GM12878 (cell line): ENCODE data around the gene IDH3B. TPM values are rescaled to one million over a fixed set of nuclear protein-coding genes. Genes with fewer than 3 reads are reported as not detected.

Source experiments
- ATAC-seq: fragments of 200-7000 bp; cut with Tn5 transposase; 3 replicates; pipeline ENCODE4 v1.9.1; 2020; ENCODE audit warnings: mild to moderate bottlenecking, moderate library complexity
- BruUV-seq: library from RNA; stranded (reverse); fragments of 400-500 nt; replicated peaks from 2 replicates; lab custom pipeline; 2021; lab: Mats Ljungman, UMichigan
- CTCF ChIA-PET: fragments of 300-600 bp; sonication (Branson Sonifier 250); formaldehyde crosslinking; extraction: SDS; loops from one replicate; lab custom pipeline; 2021; ENCODE audit warnings: inconsistent platforms; lab: Yijun Ruan, JAX
- POLR2A ChIA-PET: fragments of 350-600 bp; formaldehyde crosslinking; extraction: SDS; loops from one replicate; lab custom pipeline; 2021; ENCODE audit warnings: inconsistent platforms; lab: Charles Lee
- RAD21 ChIA-PET: fragments of 300-600 bp; sonication (Branson Sonifier 250); formaldehyde crosslinking; loops from one replicate; lab custom pipeline; 2023; ENCODE audit warnings: antibody characterized with exemption; ENCODE audit not compliant: unreplicated experiment; lab: Charles Lee
- SMC1A ChIA-PET: fragments of 300-600 bp; sonication (Branson Sonifier 250); formaldehyde crosslinking; loops from one replicate; lab custom pipeline; 2023; ENCODE audit not compliant: unreplicated experiment, uncharacterized antibody; lab: Charles Lee
- DNase-seq: peaks from one replicate; pipeline ENCODE4 v3.0.0-alpha.2; 2011; ENCODE audit warnings: low read depth, low spot score
- FAIRE-seq: peaks from 3 replicates; lab custom pipeline; 2011; peaks lifted over from hg19 to GRCh38; lab: Jason Lieb, UNC
- H2AFZ ChIP-seq: 2 replicates; pipeline ENCODE4 v1.6.0; 2011; ENCODE audit warnings: low read depth, low read length, control low read depth; ENCODE audit not compliant: control insufficient read depth
- H3K27ac ChIP-seq: 2 replicates; pipeline ENCODE4 v1.5.1; 2011; ENCODE audit warnings: control low read depth; ENCODE audit not compliant: control insufficient read depth, insufficient read depth
- H3K27me3 ChIP-seq, 2 experiments: replicated peaks in 1 of 2; 2 replicates each; pipeline versions ENCODE4 v1.6.0 to v1.6.1; 2011; ENCODE audit warnings: low read length in 1 of 2; ENCODE audit not compliant: control insufficient read depth in 2 of 2, insufficient read depth in 2 of 2
- H3K36me3 ChIP-seq, 2 experiments: 2 replicates each; pipeline ENCODE4 v1.5.1; 2011; ENCODE audit warnings: low read length in 1 of 2; ENCODE audit not compliant: control insufficient read depth in 2 of 2, insufficient read depth in 2 of 2
- H3K4me1 ChIP-seq: 2 replicates; pipeline ENCODE4 v1.6.1; 2011; ENCODE audit warnings: mild to moderate bottlenecking, low read length, moderate library complexity, mixed read lengths; ENCODE audit not compliant: control insufficient read depth, insufficient read depth
- H3K4me2 ChIP-seq: 2 replicates; pipeline ENCODE4 v1.6.0; 2011; ENCODE audit warnings: control low read depth; ENCODE audit not compliant: control insufficient read depth, insufficient read depth
- H3K4me3 ChIP-seq: fragments of 200-600 bp; sonication (generic); 2 replicates; pipeline ENCODE4 v1.5.1; 2016
- H3K79me2 ChIP-seq: 2 replicates; pipeline ENCODE4 v1.6.0; 2011; ENCODE audit warnings: low read length; ENCODE audit not compliant: control insufficient read depth, insufficient read depth
- H3K9ac ChIP-seq: 2 replicates; pipeline ENCODE4 v1.8.0; 2011; ENCODE audit warnings: low read length, control low read depth, mixed read lengths; ENCODE audit not compliant: control insufficient read depth, insufficient read depth
- H3K9me3 ChIP-seq: replicated peaks from 3 replicates; pipeline ENCODE4 v1.5.1; 2011; ENCODE audit warnings: mild to moderate bottlenecking, low read length; ENCODE audit not compliant: control insufficient read depth, insufficient read depth
- H4K20me1 ChIP-seq: 2 replicates; pipeline ENCODE4 v1.6.0; 2011; ENCODE audit not compliant: control insufficient read depth, insufficient read depth
- IRF4 ChIP-seq: IDR thresholded peaks from 2 replicates; pipeline ENCODE4 v1.6.1; 2011; ENCODE audit warnings: low read depth, low read length
- KAT2A ChIP-seq: conservative IDR thresholded peaks from 2 replicates; pipeline ENCODE4 v1.6.1; 2011; ENCODE audit warnings: low read depth, low read length; ENCODE audit not compliant: control insufficient read depth
- MTA3 ChIP-seq: IDR thresholded peaks from 2 replicates; pipeline ENCODE4 v1.6.1; 2012; ENCODE audit warnings: low read length, inconsistent platforms, borderline replicate concordance
- NFXL1 ChIP-seq: fragments of 450-650 bp; IDR thresholded peaks from 2 replicates; pipeline ENCODE4 v1.6.1; 2017; ENCODE audit warnings: antibody characterized with exemption, mild to moderate bottlenecking, borderline replicate concordance
- NFYB ChIP-seq: IDR thresholded peaks from 2 replicates; pipeline ENCODE4 v1.6.1; 2011; ENCODE audit warnings: low read depth, mild to moderate bottlenecking, low read length, improper control_type of control experiment, moderate library complexity; ENCODE audit not compliant: insufficient read depth
- PML ChIP-seq: IDR thresholded peaks from 2 replicates; pipeline ENCODE4 v1.6.1; 2012; ENCODE audit warnings: low read length, inconsistent platforms
- POLR2AphosphoS5 ChIP-seq: IDR thresholded peaks from 2 replicates; pipeline ENCODE4 v1.6.1; 2011; ENCODE audit warnings: mild to moderate bottlenecking, low read length, inconsistent platforms
- SMAD1 ChIP-seq: fragments of 450-650 bp; IDR thresholded peaks from 2 replicates; pipeline ENCODE4 v1.6.1; 2018; ENCODE audit warnings: mild to moderate bottlenecking, low read depth; ENCODE audit not compliant: partially characterized antibody
- STAT3 ChIP-seq: IDR thresholded peaks from 2 replicates; pipeline ENCODE4 v1.6.1; 2011; ENCODE audit warnings: low read depth, low read length, improper control_type of control experiment
- TARDBP ChIP-seq: IDR thresholded peaks from 2 replicates; pipeline ENCODE4 v1.6.1; 2016; ENCODE audit warnings: borderline replicate concordance
- YBX1 ChIP-seq: fragments of 450-650 bp; IDR thresholded peaks from 2 replicates; pipeline ENCODE4 v1.6.1; 2016; ENCODE audit warnings: antibody characterized with exemption
- ZNF274 ChIP-seq: IDR thresholded peaks from one replicate; pipeline ENCODE4 v1.8.0; 2011; ENCODE audit not compliant: insufficient read length, insufficient read depth
- ZNF622 ChIP-seq: fragments of 450-650 bp; IDR thresholded peaks from 2 replicates; pipeline ENCODE4 v1.6.1; 2017; ENCODE audit warnings: mild to moderate bottlenecking, inconsistent platforms
- ZSCAN29 ChIP-seq: fragments of 450-650 bp; IDR thresholded peaks from 2 replicates; pipeline ENCODE4 v1.6.1; 2017; ENCODE audit warnings: mild to moderate bottlenecking, moderate library complexity
- WGBS: methylation state at CpG from one replicate; pipeline ENCODE4 v1.1.6; 2016; ENCODE audit warnings: low lambda C conversion rate; ENCODE audit not compliant: insufficient replicate concordance, insufficient coverage; ENCODE audit errors: missing lambda C conversion rate; 5-methylcytosine and 5-hydroxymethylcytosine counted together
- in situ Hi-C: fragments of 300-500 bp; cut with MboI; formaldehyde crosslinking; loops from 9 replicates; pipeline ENCODE4 v1.14.3; 2018; ENCODE audit warnings: mixed read lengths
- intact Hi-C: fragments of 100-400 bp; cut with micrococcal nuclease; formaldehyde crosslinking; loops from one replicate; pipeline ENCODE4 v1.14.2; 2022; ENCODE audit not compliant: unreplicated experiment
- polyA plus RNA-seq, 11 experiments: library from polyadenylated mRNA; depleted of rRNA in 4 of 11; unstranded in 6 of 11; stranded (reverse) in 5 of 11; fragments of >200 nt; fragmentation: Nextera tagmentation in 4 of 11; fragmentation: Illumina TruSeq in 1 of 11; extraction: Ambion mirVana in 4 of 11; extraction: Trizol in 1 of 11; gene quantifications; 1 replicate in 1 of 11; 2 replicates in 10 of 11; pipeline versions ENCODE4 v1.2.1 to v1.2.3, GENCODE V29; 2011 to 2016; ENCODE audit warnings: inconsistent platforms in 2 of 11, missing spikeins in 2 of 11, low read depth in 1 of 11
- total RNA-seq, 4 experiments: library from RNA; depleted of rRNA in 3 of 4; stranded (reverse); fragments of >200 nt in 3 of 4; fragmentation: Illumina TruSeq in 1 of 4; extraction: Trizol in 1 of 4; gene quantifications; 2 replicates each; pipeline versions ENCODE4 v1.2.1 to v1.2.3, GENCODE V29; 2013 to 2021
- TF ChIP-seq, protein P1 (sequence below): fragments of 450-650 bp; IDR thresholded peaks from 2 replicates; pipeline ENCODE4 v1.6.1; 2017; ENCODE audit warnings: mild to moderate bottlenecking
- TF ChIP-seq, protein P2 (sequence below): fragments of 450-650 bp; IDR thresholded peaks from 2 replicates; pipeline ENCODE4 v1.6.1; 2018; ENCODE audit warnings: mild to moderate bottlenecking, low read depth, moderate library complexity; ENCODE audit not compliant: partially characterized antibody
- TF ChIP-seq, protein P3 (sequence below): IDR thresholded peaks from 2 replicates; pipeline ENCODE4 v1.6.1; 2012; ENCODE audit warnings: low read depth, low read length, improper control_type of control experiment

IDH3B gene
- total and polyA plus RNA-seq, 10 of the 15 experiments (the other 5 are each of a cell fraction or from before 2014, with no cell fraction given) = 65.3 to 177 (median 121) TPM

DNA sequence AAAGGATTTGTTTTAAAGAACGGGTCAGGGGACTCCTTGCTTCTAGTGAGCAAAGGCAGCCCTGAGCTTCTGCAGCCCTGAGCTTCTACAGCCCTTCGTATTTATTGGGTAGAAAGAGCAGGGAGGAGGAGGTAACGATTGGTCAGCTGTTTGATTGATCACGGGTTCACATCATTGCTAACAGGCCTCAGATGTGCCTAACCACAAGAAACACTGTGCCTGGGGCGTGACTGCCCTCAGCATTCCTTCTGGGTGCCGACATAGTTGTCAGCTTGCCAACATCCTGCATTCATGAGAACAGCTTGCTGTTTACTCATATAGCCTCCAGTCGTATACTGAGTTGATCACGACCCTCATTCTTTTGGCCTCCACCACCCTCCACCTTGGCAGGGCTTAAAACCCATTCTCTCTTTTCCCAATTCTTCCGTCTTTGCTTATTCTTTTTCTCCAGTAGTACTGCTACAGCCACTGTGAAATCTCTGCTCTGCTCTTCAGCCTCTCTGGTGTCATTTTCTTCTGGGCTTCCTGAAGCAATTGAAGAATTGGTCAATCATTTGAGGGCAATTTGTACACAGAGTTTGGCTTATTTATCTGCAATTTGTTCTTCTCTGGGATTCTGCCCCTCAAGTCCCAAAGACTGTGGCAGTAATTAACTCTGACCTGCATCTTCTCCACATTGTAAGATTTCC, 37.0 kb downstream of the IDH3B start:
- ChIA-PET CTCF (no interaction called here), RAD21 (no interaction called here), POLR2A (no interaction called here), SMC1A (no interaction called here)
- Histone ChIP-seq H3K27ac (no peak overlapping the region), H3K4me2 (no peak overlapping the region), H3K36me3 (no peaks in the 10 kb centered on the region), H3K9me3 (no peaks in the 10 kb centered on the region), H3K4me1 (no peaks in the 10 kb centered on the region), H3K9ac (no peak overlapping the region), H4K20me1 (no peaks in the 10 kb centered on the region), H3K27me3 (no peaks in the 10 kb centered on the region; a peak in 1 of 4 replicates), H3K4me3 (no peak overlapping the region), H2AFZ (no peak overlapping the region), H3K79me2 (no peaks in the 10 kb centered on the region)
- WGBS = 19% methylated on average over 9 of the region's 9 CpGs
- DNase-seq (no peak), ATAC-seq (no peak), FAIRE-seq (no peak)
- in situ Hi-C loops (no loop called here), intact Hi-C loops (no loop called here)
- TF ChIP-seq, protein P1, sequence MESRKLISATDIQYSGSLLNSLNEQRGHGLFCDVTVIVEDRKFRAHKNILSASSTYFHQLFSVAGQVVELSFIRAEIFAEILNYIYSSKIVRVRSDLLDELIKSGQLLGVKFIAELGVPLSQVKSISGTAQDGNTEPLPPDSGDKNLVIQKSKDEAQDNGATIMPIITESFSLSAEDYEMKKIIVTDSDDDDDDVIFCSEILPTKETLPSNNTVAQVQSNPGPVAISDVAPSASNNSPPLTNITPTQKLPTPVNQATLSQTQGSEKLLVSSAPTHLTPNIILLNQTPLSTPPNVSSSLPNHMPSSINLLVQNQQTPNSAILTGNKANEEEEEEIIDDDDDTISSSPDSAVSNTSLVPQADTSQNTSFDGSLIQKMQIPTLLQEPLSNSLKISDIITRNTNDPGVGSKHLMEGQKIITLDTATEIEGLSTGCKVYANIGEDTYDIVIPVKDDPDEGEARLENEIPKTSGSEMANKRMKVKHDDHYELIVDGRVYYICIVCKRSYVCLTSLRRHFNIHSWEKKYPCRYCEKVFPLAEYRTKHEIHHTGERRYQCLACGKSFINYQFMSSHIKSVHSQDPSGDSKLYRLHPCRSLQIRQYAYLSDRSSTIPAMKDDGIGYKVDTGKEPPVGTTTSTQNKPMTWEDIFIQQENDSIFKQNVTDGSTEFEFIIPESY = no peak
- TF ChIP-seq MTA3 = no peak
- TF ChIP-seq IRF4 = no peak
- TF ChIP-seq, protein P2, sequence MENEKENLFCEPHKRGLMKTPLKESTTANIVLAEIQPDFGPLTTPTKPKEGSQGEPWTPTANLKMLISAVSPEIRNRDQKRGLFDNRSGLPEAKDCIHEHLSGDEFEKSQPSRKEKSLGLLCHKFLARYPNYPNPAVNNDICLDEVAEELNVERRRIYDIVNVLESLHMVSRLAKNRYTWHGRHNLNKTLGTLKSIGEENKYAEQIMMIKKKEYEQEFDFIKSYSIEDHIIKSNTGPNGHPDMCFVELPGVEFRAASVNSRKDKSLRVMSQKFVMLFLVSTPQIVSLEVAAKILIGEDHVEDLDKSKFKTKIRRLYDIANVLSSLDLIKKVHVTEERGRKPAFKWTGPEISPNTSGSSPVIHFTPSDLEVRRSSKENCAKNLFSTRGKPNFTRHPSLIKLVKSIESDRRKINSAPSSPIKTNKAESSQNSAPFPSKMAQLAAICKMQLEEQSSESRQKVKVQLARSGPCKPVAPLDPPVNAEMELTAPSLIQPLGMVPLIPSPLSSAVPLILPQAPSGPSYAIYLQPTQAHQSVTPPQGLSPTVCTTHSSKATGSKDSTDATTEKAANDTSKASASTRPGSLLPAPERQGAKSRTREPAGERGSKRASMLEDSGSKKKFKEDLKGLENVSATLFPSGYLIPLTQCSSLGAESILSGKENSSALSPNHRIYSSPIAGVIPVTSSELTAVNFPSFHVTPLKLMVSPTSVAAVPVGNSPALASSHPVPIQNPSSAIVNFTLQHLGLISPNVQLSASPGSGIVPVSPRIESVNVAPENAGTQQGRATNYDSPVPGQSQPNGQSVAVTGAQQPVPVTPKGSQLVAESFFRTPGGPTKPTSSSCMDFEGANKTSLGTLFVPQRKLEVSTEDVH = no peak
- TF ChIP-seq, protein P3, sequence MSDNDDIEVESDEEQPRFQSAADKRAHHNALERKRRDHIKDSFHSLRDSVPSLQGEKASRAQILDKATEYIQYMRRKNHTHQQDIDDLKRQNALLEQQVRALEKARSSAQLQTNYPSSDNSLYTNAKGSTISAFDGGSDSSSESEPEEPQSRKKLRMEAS = no peak
- TF ChIP-seq TARDBP = no peak
- TF ChIP-seq SMAD1 = no peak
- TF ChIP-seq ZSCAN29 = no peak
- TF ChIP-seq NFXL1 = no peak
- TF ChIP-seq KAT2A = no peak
- no peak for TF ChIP-seq POLR2AphosphoS5
- TF ChIP-seq STAT3 = no peak
- TF ChIP-seq NFYB = no peak
- TF ChIP-seq ZNF622 = no peak
- no peak for TF ChIP-seq PML
- TF ChIP-seq YBX1 = no peak
- TF ChIP-seq ZNF274 = no peak
- BruUV-seq = no TSS peak
